Breast epithelium (tissue), 3 donors: ENCODE data around the gene KCND2.

ENCODE experiments used
- POLR2A ChIP-seq: fragments of 450-650 bp; IDR thresholded peaks from one replicate; pipeline ENCODE4 v1.6.1; 2016; ENCODE audit warnings: antibody characterized with exemption, mild to moderate bottlenecking, moderate library complexity
- POLR2AphosphoS5 ChIP-seq, 3 donors: sonication (generic); formaldehyde crosslinking; IDR thresholded peaks; one replicate each; pipeline ENCODE4 v1.6.1; 2017; ENCODE audit warnings: antibody characterized with exemption in 3 of 3
- TF ChIP-seq, protein P1 (sequence below), 3 donors: fragments of 450-650 bp; IDR thresholded peaks; one replicate each; pipeline ENCODE4 v1.5.1; 2016 to 2017; ENCODE audit warnings: antibody characterized with exemption in 3 of 3, mild to moderate bottlenecking in 3 of 3, moderate library complexity in 3 of 3

DNA sequence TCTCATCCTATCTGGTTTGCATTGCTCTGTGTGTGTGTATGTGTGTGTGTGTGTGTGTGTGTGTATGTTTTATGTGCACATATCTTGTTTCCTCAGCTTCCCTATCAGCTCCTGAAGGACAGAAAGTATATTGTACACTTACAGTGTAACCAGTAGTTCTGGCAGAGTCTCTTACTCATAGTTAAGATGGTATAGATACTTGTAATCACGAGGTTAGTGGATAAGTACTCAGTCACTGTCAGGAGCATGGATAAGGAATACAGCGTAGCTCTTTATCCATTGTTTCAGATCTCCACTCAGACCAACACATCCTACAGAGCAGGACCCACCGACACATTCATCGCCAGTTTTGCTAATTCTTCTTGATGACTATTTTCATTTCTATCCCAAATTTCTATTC is 309.9 kb downstream of the KCND2 start:
- TF ChIP-seq, protein P1, sequence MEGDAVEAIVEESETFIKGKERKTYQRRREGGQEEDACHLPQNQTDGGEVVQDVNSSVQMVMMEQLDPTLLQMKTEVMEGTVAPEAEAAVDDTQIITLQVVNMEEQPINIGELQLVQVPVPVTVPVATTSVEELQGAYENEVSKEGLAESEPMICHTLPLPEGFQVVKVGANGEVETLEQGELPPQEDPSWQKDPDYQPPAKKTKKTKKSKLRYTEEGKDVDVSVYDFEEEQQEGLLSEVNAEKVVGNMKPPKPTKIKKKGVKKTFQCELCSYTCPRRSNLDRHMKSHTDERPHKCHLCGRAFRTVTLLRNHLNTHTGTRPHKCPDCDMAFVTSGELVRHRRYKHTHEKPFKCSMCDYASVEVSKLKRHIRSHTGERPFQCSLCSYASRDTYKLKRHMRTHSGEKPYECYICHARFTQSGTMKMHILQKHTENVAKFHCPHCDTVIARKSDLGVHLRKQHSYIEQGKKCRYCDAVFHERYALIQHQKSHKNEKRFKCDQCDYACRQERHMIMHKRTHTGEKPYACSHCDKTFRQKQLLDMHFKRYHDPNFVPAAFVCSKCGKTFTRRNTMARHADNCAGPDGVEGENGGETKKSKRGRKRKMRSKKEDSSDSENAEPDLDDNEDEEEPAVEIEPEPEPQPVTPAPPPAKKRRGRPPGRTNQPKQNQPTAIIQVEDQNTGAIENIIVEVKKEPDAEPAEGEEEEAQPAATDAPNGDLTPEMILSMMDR (IDR thresholded peaks at IDR 0.05): no peak
- TF ChIP-seq POLR2A: no peak
- TF ChIP-seq POLR2AphosphoS5 (IDR thresholded peaks at IDR 0.05): no peak
